GM21529 (cell line): Measurements from ENCODE around the gene TRPV2.
A peak's percentile ranks its signal among the peaks of the same experiment; 100 is the strongest.
"Not testable (repeated sequence)": the region's sequence is repeated elsewhere in the genome, so short reads cannot be mapped to it uniquely, and the experiment has no call there.

Experiments
- ATAC-seq: cut with Tn5 transposase; IDR thresholded peaks from one replicate; pipeline ENCODE4 v1.9.1; 2021; ENCODE audit not compliant: unreplicated experiment

The TRPV2 gene

DNA sequence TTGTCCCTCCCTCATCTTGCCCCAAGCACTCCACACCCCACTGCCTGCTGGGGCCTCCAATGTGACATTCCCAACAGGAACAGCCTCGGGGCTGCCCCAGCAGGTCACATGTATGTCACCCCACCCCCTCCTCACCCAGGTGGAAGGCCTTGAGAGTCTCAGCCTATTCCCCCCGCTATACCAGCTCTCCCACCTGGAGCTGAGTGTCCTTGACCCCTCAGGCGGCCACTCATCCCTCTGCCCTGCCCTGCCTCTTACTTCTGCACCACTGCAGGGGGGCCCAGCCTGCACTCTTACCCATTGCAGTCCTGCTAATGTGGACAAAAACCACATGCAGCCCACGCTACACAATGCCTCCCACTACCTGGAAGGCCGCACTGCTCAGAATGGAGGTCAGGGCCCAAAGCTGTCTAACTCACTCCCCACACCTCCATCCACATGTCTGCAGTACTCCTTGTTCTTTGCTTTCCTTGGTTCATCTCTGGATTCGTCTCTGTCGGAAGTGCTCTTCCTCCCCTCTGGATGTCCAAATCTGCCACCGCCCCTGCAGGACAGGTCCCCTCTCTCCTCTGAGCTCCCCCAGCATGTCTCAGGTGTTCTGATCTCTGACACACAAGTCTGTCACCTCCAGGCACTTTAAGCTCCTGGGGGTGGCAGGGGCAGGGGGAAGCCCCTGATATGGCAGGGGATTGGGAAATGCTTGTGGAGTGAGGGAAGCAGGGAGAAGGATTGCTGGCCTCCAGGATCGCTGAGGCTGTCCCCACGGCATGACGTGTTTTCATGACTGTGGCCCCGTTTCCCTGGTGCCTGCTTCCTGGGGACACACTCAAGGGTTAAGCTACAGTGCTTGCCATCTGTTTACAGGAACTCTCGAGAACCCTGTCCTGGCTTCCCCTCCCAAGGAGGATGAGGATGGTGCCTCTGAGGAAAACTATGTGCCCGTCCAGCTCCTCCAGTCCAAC, 20.8 kb downstream of the TRPV2 start:
- ATAC-seq: no peak

DNA sequence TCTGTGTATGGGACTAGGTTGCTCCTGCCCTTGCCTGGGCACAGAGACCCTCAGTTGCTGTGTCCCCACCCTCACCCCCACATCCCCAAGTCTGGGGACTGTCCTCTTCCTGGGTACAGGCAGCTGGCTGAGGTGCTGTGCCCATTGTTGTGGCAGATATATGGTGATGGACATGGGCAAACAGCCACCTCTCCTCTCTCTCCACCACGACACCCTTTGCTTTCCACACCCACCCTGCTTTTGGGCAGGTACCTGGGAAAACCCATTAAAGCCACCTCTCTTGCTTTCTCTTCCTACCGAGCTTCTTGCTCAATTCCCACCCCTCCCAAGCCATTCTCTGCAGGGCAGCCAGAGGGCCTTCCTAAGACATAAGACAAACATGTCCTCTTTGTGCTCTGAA, 21.7 kb downstream of the TRPV2 start:
- ATAC-seq: no peak

DNA sequence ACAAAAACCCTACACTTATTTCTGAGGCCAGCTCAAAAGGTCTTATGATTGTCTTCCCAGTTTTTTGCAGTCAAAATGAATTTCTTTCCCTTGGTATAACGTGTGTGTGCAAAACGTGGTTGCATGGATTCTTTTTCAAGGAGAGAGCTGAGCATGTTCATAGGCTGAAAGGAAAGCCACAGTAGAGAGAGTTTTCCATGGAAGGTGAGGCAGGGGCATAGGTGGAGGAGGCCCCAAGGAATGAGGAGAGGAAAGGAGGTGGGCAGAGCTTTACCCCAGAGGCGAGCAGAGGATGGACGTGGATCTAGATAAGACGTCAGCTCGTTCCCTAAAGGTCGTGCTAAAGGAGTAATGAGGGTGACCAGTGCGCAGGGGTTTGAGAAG, 22.8 kb downstream of the TRPV2 start:
- peak; percentile 11 for ATAC-seq

DNA sequence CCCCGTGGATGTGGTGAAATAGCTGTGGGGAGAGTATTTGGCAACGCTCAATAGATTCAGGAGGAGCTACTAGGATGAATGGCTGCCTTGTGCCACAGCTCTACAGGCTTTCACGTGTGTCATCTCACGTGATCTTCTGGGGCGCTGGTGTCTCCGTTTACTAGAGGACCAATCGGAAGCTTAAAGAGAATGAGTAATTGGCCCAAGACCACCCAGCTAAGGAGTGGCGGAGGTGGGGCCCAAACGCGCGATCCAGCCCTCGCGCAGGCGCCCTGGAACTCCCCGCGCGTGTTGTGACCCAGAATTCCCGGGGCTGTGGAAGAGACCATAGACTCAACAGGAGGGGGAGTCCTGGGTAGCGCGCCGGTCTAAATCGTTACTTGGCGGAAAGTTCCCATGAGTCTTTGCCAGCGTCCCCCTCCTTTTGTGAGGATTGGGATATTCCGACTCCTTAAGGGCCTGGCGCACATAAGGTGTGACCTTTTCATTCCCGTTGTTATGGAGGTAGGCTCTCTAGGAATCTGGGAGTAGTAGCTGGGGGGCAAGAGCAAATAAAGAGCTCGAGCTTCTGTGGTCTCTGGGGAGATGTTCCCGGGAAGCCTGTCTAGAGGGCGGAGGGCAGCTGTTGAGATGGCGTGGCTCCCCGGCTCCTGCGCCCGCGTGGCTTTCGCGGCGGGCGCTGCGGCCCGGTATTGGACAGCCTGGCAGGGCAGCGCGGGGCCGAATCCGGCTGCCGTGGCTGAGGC, 23.4 kb downstream of the TRPV2 start:
- ATAC-seq: peak; percentile 80

DNA sequence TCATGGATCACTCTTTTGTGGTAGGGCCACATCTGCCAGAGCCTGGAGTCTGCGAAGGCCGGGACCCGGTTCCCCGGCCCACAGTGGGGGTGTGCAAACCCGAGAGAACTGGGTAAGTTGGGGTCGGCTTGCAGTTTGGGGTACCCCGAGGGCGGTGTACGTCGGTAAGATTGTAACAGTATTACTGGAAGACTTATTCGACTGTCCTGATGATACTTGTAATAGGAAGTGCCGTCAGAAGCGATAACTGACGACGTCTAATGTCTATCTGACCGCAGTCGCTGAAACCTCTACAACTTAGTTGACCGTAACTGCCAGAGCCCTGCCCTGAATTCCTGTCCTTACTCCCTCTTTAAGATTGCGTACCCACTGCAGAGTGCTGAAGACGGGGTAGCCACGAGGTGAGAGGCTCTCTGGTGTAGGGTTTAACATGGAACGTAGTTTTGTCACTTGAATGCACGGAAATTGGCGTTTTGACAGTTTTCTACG, 24.0 kb downstream of the TRPV2 start:
- ATAC-seq: no peak

DNA sequence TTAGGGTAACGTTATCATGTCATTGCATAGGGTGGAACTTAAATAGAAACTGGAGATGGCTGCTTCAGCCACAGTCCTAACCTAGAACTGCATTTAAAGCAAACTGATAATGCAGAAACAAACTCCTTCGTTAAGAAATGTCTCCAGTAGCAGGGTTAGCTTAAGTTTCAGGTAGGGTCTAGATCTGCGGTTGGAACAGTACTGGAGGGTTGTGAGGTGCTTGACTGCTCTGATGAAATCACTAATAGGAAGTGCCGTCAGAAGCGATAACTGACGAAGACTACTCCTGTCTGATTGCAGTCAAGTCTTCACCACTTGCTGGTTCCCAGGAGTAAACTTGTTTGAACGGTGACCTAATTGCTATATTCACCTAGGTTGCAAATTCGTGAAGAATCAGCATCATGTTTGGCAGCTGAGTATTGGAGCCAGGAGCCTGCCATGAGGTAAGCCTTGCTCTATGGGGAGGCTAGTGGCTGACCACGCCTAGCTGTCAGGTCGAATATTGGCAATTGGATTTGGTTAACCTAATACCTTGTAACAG, 24.5 kb downstream of the TRPV2 start:
- no peak for ATAC-seq

DNA sequence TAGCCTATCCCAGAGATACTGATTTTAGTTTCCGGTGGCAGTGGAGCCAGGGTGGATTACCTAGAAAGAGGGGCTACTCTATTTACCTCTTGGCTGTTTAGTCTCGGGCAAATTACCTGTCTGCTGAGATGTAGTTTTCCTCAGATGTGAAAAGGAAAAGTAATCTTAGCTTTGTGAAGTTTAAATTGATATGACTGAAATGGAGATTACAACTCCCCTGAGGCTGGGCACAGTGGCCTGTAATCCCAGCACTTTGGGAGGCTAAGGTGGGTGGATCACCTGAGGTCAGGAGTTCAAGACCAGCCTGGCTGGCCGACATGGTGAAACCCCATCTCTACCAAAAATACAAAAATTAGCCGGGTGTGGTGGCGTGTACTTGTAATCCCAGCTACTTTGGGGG, 25.0 kb downstream of the TRPV2 start:
- not testable (repeated sequence) for ATAC-seq

DNA sequence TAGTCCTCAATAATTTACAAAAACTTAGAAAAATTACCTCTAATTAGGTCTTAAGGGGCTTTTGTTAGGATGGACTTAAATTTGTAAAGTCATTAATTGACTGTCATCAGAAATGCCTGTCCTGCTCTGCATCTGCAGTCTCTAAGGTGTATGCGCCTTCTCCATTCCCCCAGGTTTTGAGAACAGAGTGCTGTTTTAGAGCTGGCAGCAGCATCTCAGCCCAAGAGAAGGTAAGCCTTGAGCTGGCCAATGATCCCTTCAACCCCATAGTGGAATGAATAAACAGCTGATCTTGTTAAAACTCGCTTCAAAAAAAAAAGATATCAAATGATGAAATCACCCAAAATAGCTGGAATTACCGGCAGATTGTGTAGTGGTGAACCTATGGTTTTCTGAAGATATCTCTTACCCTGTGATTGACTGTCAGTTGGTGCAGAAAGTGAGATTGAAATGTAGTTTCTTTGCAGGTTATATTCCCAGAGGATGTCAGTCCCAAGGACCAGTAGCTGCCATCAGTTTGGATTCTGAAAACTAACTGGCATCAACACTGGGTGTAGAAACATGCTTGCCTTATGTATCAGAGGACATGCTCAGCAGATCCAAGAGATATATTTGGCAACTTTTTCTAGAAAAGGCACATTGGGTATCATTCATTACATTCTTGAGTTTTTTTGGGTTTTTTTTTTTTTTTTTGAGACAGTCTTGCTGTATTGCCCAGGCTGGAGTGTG, 25.7 kb downstream of the TRPV2 start:
- ATAC-seq: no peak

DNA sequence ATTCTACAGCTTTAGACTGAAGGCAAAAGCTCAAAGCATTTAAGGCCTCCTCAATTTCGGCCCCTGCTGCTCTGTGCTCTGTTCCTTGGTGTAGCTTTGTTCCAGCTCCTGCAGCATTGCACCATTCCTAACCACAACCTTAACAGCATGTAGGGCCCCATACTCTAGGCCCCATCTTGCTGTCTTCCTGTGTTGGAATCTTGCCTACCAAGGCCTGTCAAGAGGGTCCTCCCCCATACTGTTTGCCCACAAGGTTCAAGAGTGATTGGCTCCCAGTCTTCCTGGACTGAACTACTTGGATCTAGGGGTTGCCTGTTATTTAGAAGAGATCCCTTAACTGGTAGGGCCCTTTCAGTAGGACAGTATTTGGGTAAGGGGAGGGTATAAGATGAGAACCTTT, 26.8 kb downstream of the TRPV2 start:
- no peak for ATAC-seq

DNA sequence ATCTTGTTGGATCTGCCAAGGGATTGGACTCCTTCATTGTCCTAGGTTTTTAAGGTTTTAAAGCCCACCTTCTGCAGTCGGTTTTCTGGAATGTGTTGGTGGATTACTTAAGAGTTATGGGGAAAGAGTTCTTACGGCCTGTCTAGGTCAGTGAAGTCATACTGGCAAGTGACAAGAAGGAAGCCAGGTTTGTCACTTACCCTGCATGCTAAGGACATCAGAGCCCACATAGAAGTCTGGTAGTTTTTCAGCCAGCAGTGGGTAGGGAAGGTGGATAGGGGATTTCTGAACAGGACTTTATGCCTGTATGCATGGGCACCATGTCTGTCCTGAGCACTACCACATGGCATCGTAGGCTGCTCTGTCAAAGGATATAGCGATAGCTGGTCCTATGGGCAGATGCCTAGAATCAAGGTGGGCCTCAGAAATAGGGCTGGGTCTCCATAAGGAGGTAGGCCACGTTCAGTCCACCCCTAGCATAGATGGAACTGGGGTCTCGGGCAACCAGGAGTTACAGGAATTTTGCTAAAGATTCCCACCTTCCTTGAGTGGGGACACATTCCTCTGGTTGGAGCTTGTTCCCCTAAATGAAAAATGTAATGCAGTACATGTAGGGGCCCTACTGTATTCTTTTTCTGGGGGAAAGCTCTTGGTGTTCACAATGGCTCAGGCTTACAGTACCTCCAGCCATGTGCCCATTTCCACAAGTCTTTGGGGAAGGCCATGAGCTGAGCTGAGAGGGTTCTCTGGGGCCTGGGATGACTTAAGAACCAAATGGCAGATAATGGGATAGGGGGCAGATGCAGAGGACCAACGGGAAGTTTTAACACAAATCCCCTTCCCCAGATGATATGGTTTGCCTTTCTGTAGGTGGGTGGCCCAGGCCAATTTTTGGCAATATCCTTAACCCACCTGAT, 27.5 kb downstream of the TRPV2 start:
- no peak for ATAC-seq

DNA sequence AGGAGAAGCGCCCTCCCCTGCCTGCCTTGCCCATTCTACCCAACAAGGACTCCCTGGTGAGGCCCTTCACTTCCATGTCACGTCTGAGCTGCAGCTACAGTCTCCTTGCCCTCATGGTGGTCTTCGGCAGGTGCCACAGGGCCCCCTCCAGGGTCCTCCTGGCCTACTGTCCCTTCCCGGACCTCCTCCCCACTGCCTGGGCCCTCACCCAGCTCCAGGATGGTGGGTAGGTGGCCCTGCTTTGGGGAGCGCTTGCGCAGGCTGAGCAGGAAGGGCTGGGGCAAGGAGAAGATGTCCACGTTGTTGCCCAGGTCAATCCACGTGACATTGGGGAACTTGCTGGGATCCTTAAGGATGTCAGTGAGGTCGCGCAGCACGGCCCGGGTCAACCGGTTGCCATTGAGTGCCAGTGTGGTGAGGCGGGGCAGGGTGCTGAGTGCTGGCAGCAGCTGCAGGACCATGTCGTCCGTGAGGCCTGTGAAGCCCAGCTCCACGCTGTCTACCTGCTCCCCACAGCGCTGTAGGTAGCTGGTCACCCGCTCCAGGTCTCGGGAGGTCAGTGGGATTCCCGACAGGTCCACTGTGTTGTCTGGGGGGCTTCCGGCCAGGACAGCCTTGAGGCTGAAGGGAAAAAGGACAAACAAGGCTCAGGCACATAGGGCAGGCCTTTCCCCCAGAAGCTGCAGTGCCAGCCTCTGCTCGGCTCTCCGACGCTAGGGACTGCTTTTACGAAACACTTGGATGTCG, 28.3 kb downstream of the TRPV2 start:
- no peak for ATAC-seq

DNA sequence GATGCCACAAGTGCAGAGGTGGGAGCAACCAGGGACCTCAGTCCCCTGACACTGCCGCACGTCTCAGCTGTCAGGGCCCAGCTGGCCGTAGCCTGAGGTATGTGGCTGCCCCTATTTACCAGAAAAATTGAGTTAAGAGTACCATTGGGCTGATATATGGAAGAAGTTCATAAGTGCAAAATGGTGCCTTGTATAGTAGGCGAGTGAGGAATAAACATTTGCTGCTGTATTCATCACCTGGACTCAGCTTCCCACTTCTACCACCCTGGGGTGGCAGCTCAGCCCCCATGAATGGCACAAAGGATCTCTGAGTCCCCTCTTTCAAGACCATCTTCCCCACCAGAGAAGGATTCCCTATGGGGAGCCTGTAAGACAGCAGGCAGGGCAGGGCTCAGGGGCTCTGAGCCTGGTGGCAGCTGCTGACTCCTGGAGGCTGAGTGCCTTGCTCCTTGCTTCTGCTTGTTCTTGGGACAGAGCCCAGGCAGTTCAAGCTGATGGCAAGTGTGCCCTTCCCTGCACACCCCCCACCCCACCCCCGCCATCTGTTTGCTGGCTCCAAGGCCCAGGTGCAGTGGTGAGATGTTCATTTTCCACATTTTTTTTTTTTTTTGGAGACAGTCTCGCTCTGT, 29.0 kb downstream of the TRPV2 start:
- no peak for ATAC-seq

DNA sequence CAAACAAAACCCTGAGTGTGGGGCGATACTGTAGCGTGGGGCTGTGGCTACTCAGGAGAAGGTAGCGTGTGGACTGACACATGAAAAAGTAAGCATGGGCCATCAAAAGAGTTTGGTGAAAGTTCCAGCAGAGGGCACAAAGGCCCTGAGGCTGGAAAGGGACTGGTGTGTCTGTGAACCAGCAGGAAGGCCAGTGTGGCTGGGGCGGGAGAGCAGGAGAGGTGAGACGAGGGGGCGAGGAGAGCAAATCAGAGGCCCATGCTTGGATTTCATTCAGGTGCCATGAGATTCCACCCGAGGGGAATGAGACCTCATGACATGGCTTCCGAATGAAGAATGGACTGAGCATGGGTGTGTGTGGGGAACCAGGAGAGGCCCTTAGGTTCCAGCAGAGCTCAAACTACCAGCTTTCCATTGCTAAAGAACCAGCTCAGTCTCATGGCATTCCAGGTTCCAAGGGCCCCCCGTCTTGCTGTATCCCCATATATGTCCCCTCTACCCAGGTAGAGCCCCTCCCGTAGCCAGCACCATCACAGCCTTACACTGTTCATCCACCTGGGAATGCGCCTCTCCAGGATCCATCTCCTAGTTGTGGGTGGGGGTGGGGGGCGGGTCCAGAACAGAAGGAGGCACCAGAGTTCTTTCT, 31.1 kb downstream of the TRPV2 start:
- ATAC-seq: no peak

DNA sequence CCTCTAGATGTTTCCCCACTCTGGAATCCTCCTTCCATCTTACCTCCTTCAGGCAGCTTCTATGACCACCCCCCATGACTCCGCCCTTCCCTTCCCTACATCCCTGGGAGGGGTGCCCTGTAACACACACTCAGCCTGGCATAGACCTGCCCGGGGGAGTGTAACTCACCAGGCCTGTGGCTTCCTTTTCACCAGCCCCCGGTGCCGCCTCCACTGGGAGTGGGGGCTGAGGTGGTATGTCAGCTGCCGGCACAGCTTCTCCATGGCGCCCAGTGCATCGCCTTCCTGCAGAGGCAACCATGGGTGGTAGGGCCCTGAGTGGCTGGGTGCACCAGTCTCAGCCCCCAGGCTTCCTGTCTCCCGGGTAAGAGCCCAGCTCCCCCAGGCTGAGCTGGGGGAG, 32.3 kb downstream of the TRPV2 start:
- no peak for ATAC-seq

DNA sequence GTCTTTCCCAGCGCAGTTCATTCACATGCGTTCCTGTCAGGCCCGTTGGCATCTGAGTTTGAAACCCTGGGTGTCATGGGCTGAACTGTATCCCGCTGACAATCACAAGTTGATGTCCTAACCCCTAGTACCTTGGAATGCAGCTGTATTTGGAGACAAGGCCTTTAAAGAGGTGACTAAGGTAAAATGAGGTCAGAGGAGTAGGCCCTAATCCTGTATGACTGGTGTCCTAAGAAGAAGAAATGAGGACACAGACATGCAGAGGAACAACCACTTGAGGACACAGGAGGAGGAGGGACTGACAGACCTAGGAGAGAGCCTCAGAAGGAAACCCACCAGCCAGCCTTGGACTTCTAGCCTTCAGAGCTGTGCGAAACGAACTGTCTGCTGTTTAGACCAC, 33.1 kb downstream of the TRPV2 start:
- no peak for ATAC-seq

DNA sequence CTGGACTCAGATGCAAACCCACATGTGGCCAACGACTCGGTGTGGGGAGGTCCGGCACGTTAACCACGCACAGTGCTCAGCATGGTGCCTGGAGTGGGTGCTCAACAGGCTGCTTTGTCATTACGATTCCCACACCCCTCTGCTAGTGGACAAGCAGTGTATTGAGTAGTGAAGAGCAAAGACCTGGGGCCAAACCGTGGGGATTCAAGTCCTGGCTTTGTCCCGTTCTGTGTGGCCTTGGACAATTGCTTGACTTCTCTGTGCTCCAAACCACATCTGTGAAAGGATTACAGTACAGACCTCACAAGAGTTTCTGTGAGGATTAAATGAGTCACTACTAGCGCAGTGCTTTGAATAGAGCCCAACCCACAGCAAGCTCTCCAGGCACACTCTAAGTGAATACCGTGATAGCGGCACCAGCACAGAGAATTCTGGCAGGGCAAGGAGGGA, 33.8 kb downstream of the TRPV2 start:
- ATAC-seq: no peak

DNA sequence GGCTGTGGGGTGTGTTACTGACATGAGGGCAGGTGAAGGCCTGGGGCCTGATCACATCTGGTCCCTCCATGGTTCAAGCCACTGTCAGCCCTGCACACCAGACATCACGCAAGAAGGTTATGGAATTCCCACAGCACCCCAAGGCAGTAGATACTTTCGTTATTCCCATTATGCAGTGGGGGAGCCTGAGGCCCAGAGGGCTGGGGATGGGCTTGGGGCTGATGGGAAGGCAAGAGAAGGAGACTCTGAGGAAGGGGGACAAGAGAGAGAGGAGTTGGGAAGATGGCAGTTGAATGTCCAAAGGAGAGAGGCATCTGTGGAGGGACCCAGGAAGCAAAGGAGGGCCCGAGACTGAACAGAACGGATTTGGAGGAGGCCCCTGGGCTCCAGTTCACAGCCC, 34.7 kb downstream of the TRPV2 start:
- ATAC-seq: no peak

DNA sequence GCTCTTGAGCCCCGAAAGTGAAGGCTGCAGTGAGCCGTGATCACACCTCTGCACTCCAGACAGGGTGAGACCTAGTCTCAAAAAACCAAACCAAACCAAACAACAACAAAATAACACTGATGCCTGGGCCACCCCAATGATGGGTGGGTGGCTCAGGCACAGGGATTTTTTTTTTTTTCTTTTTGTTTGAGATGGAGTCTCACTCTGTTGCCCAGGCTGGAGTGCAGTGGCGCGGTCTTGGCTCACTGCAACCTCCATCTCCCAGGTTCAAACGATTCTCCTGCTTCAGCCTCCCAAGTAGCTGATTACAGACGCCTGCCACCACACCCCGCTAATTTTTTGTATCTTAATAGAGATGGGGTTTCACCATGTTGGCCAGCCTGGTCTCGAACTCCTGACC, 36.9 kb downstream of the TRPV2 start:
- ATAC-seq: not testable (repeated sequence)
